GM21576 (cell line): ENCODE results near the gene NFIA.

ENCODE experiments used
- ATAC-seq: cut with Tn5 transposase; IDR thresholded peaks from one replicate; pipeline ENCODE4 v1.9.1; 2021; ENCODE audit warnings: mild to moderate bottlenecking, moderate library complexity; ENCODE audit not compliant: unreplicated experiment

The NFIA gene

DNA sequence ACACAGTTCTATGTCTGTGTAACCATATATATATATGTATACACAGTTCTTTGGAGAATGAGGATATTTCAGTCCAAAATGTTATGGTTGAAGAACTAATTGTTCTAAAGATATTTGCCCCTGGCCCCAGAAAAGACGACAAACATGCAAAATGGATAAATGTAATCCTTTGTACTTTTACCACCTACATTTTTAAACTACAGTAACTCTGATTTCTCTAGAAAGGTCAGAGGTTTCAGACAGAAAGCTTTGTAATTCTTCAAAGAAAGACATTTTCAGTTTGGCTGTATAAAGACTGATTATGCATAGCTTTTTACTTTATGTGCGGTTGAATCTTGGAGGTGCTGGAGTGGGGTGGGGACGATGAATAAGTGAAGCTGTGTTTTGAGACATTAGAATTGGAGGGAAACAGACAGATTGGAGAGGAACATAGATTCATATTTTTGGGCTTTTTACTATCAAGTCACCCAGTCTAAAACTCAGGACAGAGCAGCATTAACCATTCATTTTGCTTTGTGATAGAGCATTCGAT is 16.6 kb downstream of the NFIA start:
- ATAC-seq, result no peak

DNA sequence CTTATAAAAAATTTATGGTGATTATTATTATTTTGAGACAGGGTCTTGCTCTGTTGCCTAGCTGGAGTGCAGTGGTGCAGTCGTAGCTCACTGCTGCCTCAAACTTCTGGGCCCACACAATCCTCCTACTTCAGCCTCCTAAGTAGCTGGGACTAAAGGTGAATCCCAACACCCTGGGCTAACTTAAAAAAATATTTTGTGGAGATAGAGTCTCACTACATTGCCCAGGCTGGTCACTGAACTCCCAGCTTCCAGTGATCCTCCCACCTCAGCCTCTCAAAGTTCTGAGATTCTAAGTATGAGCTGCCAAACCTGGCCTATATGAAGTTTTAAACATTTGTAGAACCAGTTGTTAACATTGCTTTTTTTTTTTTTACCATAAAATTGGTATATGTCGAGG is 18.2 kb downstream of the NFIA start:
- no peak for ATAC-seq

DNA sequence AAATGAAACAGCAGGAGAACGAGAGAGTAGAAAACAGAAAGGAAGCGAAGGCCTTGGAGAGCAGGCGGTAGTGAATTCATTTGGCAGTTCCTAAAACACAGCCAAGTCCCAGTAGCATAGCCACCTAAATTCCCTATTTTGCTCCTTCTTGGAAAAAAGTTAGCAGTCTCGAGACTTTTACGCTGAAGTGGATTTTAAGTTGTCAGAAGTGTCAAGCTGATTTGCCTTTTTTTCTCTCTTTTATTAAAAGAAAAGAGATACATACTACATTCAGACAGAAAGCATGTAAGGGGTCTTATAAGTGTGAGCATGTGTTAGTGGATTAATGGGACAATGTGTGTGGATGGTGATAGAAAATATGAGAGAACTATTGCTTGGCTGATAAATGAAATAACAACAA is 19.2 kb downstream of the NFIA start:
- no peak for ATAC-seq

DNA sequence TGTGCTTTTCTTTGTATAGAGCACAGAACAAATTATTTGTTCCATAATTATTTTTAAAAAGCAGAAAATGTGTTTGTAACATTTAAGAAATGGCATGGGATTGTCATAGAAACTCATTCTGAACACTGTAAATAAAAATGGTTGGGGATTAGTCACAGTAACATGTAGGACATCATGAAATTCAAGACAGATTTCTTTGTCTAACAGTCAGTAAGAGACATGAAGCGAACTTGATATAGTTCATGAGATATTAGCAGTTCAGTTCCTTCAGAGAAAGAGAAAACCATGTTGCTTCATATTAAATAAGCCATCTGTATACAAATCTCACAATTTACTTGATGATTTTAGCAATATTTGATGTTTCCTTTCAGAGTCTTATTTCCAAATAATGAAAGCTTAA is 19.7 kb downstream of the NFIA start:
- ATAC-seq, result no peak

DNA sequence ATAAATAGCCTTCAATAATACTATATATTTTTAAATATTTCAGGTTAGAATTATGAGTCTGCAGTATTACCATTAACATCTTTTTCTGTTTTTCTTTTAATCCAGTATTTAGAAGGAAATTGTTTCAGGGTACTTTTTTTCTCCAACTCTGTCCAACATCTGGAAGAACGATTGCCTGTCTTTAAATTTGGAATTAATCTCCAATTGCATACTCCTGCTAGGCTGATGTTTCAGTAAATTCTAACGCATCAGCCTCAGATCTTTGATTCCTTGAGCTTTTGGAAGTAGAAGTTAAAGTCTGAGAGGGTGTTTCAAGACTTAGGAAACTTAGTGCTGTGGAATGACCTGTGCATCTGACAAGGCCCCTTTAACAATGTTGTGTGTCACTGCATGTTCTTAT is 20.3 kb downstream of the NFIA start:
- ATAC-seq, result no peak

DNA sequence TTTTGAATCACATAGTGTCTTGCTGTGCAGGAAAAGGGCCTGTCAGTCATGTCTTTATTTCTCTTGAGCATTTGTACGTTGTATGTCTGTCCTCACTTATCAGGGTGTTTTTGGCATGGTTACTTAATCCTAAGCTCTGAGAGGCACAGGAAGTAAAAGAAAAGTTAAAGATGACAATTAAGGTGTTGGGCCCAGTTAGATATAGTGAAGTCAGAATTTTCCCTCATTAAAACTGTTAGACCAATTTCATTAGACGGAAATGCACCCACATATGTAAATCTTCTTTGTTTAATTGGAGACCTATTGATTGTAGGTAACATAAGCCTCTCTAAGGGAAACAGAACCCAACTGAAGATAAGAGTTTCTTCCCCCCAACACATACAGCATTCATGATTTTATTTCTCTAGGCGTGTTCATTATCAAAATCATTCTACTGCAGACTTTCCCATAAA is 21.9 kb downstream of the NFIA start:
- ATAC-seq, result no peak

DNA sequence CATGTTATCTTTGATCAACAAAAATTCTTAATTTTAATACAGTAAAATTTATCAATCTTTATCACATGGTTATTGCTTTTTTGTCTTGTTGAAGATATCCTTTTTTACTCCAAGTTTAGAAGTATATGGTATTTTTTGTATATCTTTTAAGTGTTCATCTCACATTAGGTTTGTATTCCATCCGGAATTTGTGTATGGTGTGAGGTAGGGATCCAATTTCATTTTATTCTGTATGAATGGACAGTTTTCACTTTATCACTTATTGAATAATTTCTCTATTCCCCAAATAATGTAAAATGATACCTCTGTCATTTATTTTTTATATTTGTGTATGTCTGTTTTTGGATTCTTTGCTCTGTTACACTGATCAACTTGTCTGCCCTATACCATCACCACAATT is 25.3 kb downstream of the NFIA start:
- ATAC-seq, result no peak

DNA sequence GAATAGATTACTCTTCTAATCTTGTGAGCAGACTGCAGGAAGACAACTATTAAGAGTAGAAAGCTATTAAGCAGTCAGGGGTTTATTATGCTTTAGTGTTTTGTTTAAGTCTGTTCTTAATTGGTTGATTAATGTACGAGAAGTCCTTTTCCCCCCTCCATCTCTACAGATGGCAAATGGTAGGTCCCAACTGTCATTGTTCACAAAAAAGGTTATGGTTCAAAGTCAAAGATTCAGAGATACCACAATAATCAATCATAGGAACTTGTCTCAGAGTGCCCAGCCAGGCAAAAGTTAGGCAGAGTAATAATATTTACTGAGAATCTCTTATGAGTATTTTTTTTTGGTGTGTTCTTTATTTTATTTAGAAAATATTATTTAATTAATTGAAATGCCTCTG is 26.8 kb downstream of the NFIA start:
- ATAC-seq, result no peak

DNA sequence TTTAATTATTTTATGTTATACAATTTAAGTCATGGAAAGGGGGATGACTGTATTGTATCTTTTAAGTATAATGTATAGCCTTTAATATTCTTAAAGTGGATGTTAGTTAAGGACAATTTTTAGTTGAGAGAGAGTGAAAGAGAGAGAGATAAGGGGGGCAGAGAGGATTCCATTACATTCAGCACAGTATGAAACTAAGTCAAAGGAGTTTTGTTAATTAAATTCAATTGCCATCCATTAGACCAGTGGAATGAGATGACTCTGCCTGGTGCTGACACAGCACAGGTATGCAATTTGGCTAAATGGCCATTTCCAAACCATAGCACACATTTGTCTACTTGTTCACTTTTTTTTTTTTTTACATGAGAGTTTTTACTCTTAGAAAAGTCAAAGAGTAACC is 27.5 kb downstream of the NFIA start:
- no peak for ATAC-seq

DNA sequence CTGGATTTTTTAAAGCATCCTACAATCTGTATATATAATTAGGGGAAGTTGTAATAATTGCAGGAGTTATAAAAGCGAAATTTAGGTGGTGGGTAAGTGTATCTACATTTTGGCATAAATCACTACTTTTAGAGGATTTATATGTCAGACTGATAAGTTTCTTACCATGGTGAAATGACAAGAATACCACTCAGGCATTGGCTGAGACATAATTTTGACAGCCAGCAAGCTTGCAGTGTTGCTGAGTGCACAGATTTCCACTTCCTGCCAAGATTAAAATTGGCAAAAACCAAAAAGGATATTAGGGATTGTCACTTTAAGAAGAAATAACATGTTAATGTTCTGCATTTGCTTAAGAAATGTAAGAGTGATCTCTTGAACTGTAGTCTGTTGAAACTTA is 28.2 kb downstream of the NFIA start:
- no peak for ATAC-seq

DNA sequence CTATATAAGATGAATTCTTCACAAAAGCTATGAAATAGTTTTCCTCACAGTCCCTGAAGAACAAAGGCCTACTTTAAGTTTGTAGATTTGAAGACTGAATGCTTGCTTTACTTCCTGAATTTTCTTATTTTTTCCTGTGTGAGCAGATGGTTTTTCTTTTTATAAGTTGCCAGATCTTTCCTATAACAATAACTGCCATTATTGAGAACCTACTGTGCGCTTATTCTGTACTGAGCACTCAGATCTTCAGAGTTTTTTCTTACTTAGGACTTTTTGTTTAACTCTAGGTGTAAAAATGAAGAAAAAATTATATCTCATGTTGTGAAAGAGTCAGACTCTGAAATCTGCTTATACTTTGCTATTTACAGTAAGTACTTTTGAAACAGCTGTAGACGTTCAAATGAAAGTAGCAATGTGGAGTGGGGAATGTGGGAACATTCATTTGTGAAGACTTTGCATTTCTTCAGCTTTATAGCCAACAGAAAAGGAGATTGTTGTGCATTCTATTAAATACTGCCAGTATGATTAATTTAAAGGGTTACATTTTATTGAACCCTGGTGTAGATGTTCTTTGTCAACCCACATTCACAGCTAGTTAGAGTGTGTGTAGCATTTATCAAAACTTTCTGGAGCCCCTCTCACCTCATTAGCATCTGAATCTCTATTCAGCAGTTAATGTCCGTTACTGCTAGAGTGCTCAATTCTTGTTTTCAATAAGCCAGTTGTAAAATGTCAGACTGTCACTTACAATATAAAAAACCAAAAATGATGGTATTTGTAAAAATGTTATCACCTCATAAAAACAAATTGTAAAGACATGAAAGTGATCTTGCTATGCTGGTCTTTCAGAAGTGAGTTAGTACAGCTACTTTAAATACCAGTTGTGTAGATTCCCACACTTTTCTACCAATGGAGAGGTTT is 29.0 kb downstream of the NFIA start:
- ATAC-seq, result no peak

DNA sequence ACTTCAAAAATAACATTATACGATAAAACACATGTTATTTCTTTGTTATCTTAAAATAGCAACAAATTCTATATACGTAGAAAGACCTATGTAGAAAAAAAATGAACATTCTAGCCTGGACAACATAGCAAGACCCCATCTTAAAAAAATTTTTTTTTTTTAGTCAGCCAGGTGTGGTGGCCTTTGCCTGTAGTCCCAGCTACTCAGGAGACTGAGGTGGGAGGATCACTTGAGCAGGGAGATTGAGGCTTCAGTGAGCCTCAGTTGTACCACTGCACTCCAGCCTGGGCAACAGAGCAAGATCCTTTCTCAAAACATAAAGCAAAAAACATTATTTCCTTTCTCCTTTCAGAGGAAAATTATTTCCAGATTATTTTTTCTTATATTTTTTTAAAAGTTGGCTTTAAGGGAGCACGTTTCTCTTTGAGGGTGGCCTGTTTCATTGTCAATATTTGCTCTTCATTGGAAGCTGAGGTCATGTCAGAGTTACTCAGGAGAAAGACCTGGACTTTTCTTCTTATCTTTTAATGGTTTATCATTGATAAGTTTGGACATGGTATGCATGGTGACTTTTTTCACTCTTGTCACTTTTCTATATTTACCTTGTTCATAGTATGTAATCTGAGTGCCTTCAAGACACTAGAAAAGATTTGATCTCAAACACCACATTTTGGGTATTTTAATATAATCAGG is 32.0 kb downstream of the NFIA start:
- no peak for ATAC-seq

DNA sequence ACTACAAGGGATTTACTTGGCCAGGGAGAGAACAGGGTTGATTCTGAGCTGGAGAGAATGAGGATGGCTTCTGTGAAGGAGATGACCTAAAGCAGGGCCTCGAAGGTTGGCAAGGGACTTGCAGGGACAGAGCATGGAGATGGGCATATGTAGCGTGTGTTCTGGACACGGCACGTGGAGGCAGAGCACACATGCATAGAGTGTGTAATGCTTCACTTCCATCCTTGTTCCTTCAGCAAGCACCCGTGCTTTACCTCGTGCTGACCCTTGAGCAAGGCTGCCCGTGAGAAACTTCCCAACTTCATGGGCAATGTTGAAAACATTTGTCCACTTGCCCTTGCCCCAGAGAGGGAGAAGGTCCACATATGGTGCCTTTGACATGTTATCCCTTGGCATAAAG is 33.1 kb downstream of the NFIA start:
- ATAC-seq, result no peak

DNA sequence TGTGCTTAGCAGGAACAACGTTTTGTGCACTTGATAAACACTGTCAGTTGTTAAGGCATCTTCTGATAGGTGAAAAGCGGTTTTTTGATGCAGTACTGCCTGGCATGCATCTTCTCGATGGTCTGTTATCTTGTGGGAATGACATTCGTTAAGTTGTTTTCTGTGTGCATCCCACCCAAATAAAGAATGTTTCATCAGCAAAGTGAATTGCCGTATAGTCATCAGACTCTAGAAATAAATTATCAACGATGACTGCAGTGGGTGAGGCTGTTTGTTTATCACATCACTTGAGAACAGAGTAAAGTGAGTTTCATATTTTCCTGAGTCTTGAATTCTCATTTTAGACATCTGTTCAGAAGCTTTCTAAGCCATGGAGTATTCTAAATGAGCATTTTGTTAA is 34.1 kb downstream of the NFIA start:
- no peak for ATAC-seq

DNA sequence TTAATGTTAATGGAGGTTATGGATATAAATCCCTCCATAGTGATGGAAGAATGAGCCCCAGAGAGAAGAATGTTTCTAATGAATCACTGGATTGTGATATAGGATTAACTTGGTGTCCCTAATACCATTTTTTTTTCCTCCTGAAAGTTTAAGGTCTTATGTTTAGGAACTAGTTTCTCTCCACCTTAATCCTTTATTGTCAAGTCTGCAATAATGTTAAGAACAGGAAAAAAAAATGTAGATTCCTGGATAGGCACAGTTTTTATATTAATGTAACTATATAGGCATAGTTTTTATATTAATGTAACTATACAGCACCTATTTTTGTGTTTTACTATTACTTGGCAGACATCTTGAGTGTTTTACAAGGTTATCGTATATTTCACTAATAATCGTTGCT is 34.9 kb downstream of the NFIA start:
- no peak for ATAC-seq

DNA sequence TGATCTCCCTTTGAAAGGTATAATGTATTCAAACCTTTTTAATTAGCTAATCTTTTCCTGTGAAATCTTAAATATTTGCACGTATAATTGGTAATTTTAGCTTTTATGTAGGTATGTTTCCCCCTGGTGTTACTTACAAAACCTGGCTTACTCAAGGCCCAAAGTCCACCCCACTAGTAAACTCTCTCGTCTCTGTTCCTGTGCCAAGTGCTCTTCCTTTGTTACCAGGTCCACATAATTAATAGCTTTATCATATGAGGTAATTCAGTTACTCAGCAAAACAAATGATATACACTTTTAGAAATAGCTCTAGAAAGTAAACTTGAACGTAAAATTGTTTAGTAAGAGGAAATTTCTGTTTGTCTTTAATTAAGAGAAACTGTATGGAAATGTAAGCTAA is 36.7 kb downstream of the NFIA start:
- ATAC-seq, result no peak

DNA sequence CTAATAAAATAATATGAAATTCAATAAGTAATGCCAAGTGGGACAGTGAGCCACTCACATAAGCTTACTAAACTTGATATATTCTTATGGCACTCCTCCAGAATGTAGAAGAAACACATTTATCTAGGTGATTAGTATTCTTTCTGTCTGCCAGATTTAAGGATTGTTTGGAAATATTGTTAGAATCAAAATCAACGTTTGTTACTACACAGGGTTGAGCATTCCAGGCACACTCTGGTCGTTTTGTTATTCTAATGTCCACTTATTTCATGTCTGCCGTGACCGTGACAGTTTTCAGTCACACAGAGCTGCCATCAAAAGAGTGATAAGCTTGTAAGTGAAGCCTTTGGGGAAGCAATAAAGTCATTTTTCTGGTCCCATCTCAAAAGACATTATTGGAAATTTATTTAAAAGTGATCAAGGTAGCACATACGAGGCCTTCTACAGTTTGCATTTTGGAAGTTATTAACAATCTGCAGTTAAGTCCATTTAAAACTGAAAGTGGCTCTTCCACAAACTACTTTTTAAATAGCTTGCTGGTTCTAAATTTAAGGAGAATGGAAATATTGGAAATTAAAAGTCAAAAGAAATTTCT is 38.0 kb downstream of the NFIA start:
- ATAC-seq, result no peak

DNA sequence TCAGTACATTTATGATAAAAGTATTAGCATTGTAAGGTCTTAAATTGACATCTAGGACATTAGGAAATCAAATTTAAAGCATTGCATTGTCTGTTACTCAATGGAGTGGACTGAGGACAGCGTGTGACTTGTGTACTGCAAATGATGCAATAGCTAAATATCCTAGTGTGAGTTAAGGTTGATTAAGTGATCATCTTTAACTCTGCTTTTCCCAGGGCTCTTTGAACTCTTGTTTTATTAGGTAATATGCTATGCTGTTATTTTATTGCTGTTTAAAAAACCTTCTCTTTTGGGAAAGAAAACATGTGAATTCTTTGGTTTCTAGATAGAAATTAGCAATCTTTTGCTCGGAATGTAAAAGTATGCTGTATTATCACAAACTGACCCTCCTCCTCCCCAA is 38.6 kb downstream of the NFIA start:
- no peak for ATAC-seq

DNA sequence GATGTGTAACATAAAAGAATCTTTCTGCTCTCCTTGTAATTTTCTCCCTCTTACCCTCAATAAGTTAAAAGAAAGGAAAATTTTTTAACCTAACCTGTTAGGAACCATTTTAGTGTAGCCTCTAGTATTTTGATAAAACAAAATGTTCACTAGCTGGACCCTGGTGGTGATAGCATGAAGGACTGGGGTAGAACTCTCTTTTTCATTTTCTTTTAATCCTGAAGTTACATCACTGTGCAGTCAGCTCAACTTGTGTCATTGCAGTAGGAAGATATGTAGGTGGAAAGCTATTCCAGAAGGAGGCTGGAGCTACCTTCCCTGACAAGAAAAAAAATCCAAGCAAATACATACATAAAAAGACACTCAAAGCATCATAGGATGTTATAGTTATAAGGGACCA is 39.3 kb downstream of the NFIA start:
- ATAC-seq, result no peak

DNA sequence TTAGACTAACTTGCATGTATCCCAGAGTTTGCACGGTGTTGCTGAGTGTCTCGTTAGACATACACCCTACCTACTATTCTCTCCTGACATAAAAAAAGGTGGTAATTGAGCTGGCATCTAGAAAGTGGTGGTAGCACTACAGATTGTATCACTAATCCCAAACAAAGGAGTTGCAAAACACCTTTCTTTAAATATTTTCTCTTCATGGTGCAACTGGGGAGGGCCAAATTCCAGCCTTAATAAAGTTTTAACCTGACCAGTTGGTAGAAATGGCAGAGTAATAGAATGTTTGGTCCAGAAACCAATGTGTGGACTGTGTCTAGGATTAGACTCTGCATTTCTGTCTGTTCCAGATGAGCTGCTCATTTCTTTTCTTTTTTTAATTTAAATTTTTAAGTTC is 40.0 kb downstream of the NFIA start:
- ATAC-seq, result no peak

DNA sequence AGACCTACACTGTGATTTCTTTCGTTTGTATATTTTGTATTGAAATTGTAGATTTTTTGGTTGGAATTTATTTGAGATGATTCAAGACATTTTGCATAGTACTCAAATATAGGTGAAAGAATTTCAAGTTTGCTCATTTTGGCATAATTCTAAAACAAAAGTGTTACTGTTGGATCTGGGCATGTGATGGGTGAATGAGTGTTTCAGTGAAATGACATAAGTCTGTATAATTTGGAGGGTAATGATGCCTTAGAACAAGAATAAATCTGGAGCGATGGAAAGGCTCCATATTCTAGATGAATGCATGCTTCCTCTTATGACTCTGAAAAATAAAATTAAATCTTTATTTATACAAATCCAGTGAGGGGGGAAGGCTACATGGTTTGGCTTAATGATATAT is 41.0 kb downstream of the NFIA start:
- ATAC-seq, result no peak

DNA sequence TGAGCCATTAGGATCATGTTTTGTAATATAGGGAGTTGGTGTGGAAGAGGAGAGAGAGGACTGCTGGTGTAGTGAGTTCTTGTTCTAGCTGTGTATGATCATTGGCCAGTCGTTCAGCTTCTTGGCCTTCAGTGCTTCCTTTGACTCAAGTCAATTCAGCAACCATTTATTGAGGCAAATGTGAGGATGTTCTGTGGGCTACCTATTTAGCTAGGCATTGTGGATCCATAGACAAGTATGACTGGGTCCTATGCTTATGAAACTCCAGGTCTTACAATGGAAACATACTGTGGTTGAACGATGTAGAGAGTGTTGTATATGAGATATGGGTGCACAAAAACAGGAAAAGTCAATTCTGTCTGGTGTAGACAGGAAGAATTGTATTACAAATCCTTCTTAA is 41.7 kb downstream of the NFIA start:
- ATAC-seq, result no peak
